ENCODE results near the gene TNNC1. TPM values are rescaled to one million over a fixed set of nuclear protein-coding genes. Genes with fewer than 3 reads are reported as not detected.
A peak's percentile ranks its signal among the peaks of the same experiment; 100 is the strongest.

The TNNC1 gene
- total RNA-seq, 3 donors from 2014 or later (not counting 1 experiment from before 2014, with no cell fraction given) = 1.1 to 1.2 TPM; not detected in 1

GRCh38 chr3:52494886-52495495 lies 41.1 kb upstream of the TNNC1 start, which contains the start of gene STAB1:
Gene STAB1, plus strand, starts transcription at chr3:52495338. Its CDS starts 76 bp downstream, at chr3:52495414.
- Histone ChIP-seq H3K27me3 (ENCODE audit: control insufficient read depth, insufficient read depth, low read length) (no peaks in the 10 kb centered on the region), H3K36me3 (ENCODE audit: control insufficient read depth, insufficient read depth, low read length) (peaks cover 26% of the 10 kb centered on the region), H3K4me3 (ENCODE audit: low read length) (no peak within 1 kb of the TSS), H3K4me1 (ENCODE audit: control insufficient read depth, insufficient read depth, low read length) (peaks cover 53% of the 10 kb centered on the region), H3K9me3 (ENCODE audit: control insufficient read depth, insufficient read depth, low read length) (no peaks in the 10 kb centered on the region), H3K27ac (ENCODE audit: low read length) (no peak within 1 kb of the TSS)
- Mint-ChIP-seq H3K36me3 (no peaks in the 10 kb centered on the region), H3K4me1 (peaks cover 0 to 18% of the 10 kb centered on the region in 2 donors), H3K9me3 (no peaks in the 10 kb centered on the region), H3K27ac (peak within 1 kb of the TSS; percentile 53 to 68), H3K4me3 (no peak within 1 kb of the TSS), H3K27me3 (ENCODE audit: low read depth in 2 of 2) (no peaks in the 10 kb centered on the region)
- DNase-seq (no peak), ATAC-seq (peak in 2 of 3 donors; percentile 31 to 38)
- intact Hi-C loops (cut with micrococcal nuclease) = no loop called here
- TF ChIP-seq CTCF (IDR thresholded peaks at IDR 0.05) = no peak
- 24% methylated on average over 25 of the region's 25 CpGs for WGBS (ENCODE audit: insufficient coverage)

- Histone ChIP-seq H3K36me3 (ENCODE audit: control insufficient read depth, insufficient read depth, low read length) (peaks cover 32% of the 10 kb centered on the region), H3K9me3 (ENCODE audit: control insufficient read depth, insufficient read depth, low read length) (no peaks in the 10 kb centered on the region), H3K4me1 (ENCODE audit: control insufficient read depth, insufficient read depth, low read length) (peaks cover 51% of the 10 kb centered on the region), H3K27ac (ENCODE audit: low read length) (no peak overlapping the region), H3K4me3 (ENCODE audit: low read length) (no peak overlapping the region), H3K27me3 (ENCODE audit: control insufficient read depth, insufficient read depth, low read length) (no peaks in the 10 kb centered on the region)
- DNase-seq (no peak), ATAC-seq (peak in 1 of 3 donors; percentile 11)
- 91% methylated on average over 7 of the region's 7 CpGs for WGBS (ENCODE audit: insufficient coverage)
- H3K4me3 Mint-ChIP-seq = no peak overlapping the region
- TF ChIP-seq CTCF (IDR thresholded peaks at IDR 0.05) = no peak
- H3K27me3 Mint-ChIP-seq (ENCODE audit: low read depth in 2 of 2) = no peaks in the 10 kb centered on the region
- H3K36me3 Mint-ChIP-seq = no peaks in the 10 kb centered on the region
- H3K9me3 Mint-ChIP-seq = no peaks in the 10 kb centered on the region
- peak overlapping the region; percentile 53 to 68 for H3K27ac Mint-ChIP-seq
- peaks cover 0 to 18% of the 10 kb centered on the region in 2 donors for H3K4me1 Mint-ChIP-seq
- intact Hi-C loops (cut with micrococcal nuclease) = no loop called here
Observed at GRCh38 chr3:52494445-52494844, 40.6 kb upstream of the TNNC1 start.

GRCh38 chr3:52493232-52494017 lies 39.6 kb upstream of the TNNC1 start:
- Histone ChIP-seq H3K27ac (ENCODE audit: low read length) (no peak overlapping the region), H3K4me3 (ENCODE audit: low read length) (no peak overlapping the region), H3K4me1 (ENCODE audit: control insufficient read depth, insufficient read depth, low read length) (peaks cover 42% of the 10 kb centered on the region), H3K27me3 (ENCODE audit: control insufficient read depth, insufficient read depth, low read length) (no peaks in the 10 kb centered on the region), H3K9me3 (ENCODE audit: control insufficient read depth, insufficient read depth, low read length) (no peaks in the 10 kb centered on the region), H3K36me3 (ENCODE audit: control insufficient read depth, insufficient read depth, low read length) (peaks cover 39% of the 10 kb centered on the region)
- Mint-ChIP-seq H3K27me3 (ENCODE audit: low read depth in 2 of 2) (no peaks in the 10 kb centered on the region), H3K4me3 (no peak overlapping the region), H3K36me3 (no peaks in the 10 kb centered on the region), H3K9me3 (no peaks in the 10 kb centered on the region), H3K27ac (no peak overlapping the region), H3K4me1 (peaks cover 0 to 11% of the 10 kb centered on the region in 2 donors)
- no peak for TF ChIP-seq CTCF (IDR thresholded peaks at IDR 0.05)
- 97% methylated on average over 6 of the region's 7 CpGs for WGBS (ENCODE audit: insufficient coverage)
- ATAC-seq (no peak), DNase-seq (no peak)
- intact Hi-C loops (cut with micrococcal nuclease) = no loop called here

Data from natural killer cell (primary cell).